Esophagus squamous epithelium (tissue), 4 donors: ENCODE measurements around the gene PRR3.

Experiments used
- CTCF ChIP-seq, 6 experiments: fragments of 450-650 bp in 4 of 6; fragments of 200-600 bp in 2 of 6; sonication (generic) in 2 of 6; IDR thresholded peaks; one replicate each; pipeline ENCODE4 v1.5.1; 2016 to 2019; ENCODE audit warnings: antibody characterized with exemption in 6 of 6, mild to moderate bottlenecking in 4 of 6, moderate library complexity in 4 of 6
- POLR2A ChIP-seq, 4 donors: fragments of 450-650 bp; IDR thresholded peaks; one replicate each; pipeline ENCODE4 v1.6.1; 2017; ENCODE audit warnings: antibody characterized with exemption in 4 of 4, mild to moderate bottlenecking in 4 of 4, moderate library complexity in 3 of 4

GRCh38 chr6:30507849-30508827 is 49.0 kb upstream of the PRR3 start:
- TF ChIP-seq POLR2A (IDR thresholded peaks at IDR 0.05) (no peak), CTCF (IDR thresholded peaks at IDR 0.05) (no peak)
